Measurements from ENCODE around the gene ZDBF2. TPM values are rescaled to one million over a fixed set of nuclear protein-coding genes. Genes with fewer than 3 reads are reported as not detected.
A peak's percentile ranks its signal among the peaks of the same experiment; 100 is the strongest.

The ZDBF2 gene
- total RNA-seq, 1 donor from 2014 or later, result 5.0 TPM

- H3K36me3 ChIP-seq, result no peaks in the 10 kb centered on the region
- H3K9me3 ChIP-seq, result no peaks in the 10 kb centered on the region
- no peaks in the 10 kb centered on the region for H3K4me1 ChIP-seq
- no peak for DNase-seq (ENCODE audit: low spot score in 2 of 2)
- H3K4me3 ChIP-seq, result no peak overlapping the region
- TF ChIP-seq CTCF (IDR thresholded peaks at IDR 0.05), result no peak
- intact Hi-C loops (cut with DNase I), result no loop called here
- peaks cover 4% of the 10 kb centered on the region for H3K27me3 ChIP-seq
- no peak overlapping the region for H3K27ac ChIP-seq
These were observed 10.4 kb upstream of the ZDBF2 start for GRCh38 chr2:206263959-206264603.

- Histone ChIP-seq H3K27me3 (no peaks in the 10 kb centered on the region), H3K4me1 (no peaks in the 10 kb centered on the region), H3K27ac (no peak overlapping the region), H3K36me3 (no peaks in the 10 kb centered on the region), H3K9me3 (no peaks in the 10 kb centered on the region), H3K4me3 (no peak overlapping the region)
- no peak for DNase-seq (ENCODE audit: low spot score in 2 of 2)
- intact Hi-C loops (cut with DNase I), result no loop called here
- no peak for TF ChIP-seq CTCF (IDR thresholded peaks at IDR 0.05)
These were observed 8.0 kb upstream of the ZDBF2 start for GRCh38 chr2:206266130-206267125.

- Histone ChIP-seq H3K4me3 (no peak overlapping the region), H3K4me1 (no peaks in the 10 kb centered on the region), H3K9me3 (no peaks in the 10 kb centered on the region), H3K36me3 (no peaks in the 10 kb centered on the region), H3K27ac (no peak overlapping the region), H3K27me3 (no peaks in the 10 kb centered on the region)
- intact Hi-C loops (cut with DNase I), result no loop called here
- TF ChIP-seq CTCF (IDR thresholded peaks at IDR 0.05), result no peak
- no peak for DNase-seq (ENCODE audit: low spot score in 2 of 2)
These were observed 6.9 kb upstream of the ZDBF2 start for GRCh38 chr2:206267567-206267966.

GRCh38 chr2:206271065-206271464, 3.4 kb upstream of the ZDBF2 start:
- H3K4me1 ChIP-seq, result peaks cover 0 to 2% of the 10 kb centered on the region in 2 donors
- TF ChIP-seq CTCF (IDR thresholded peaks at IDR 0.05), result no peak
- H3K9me3 ChIP-seq, result no peaks in the 10 kb centered on the region
- no peak overlapping the region for H3K4me3 ChIP-seq
- DNase-seq (ENCODE audit: low spot score in 2 of 2), result no peak
- intact Hi-C loops (cut with DNase I), result loop anchor here (10.0 kb wide), 1 partner anchor 186 kb away; the partner anchor contains the start of gene INO80D
- H3K27ac ChIP-seq, result no peak overlapping the region
- H3K27me3 ChIP-seq, result peaks cover 6% of the 10 kb centered on the region
- H3K36me3 ChIP-seq, result no peaks in the 10 kb centered on the region

DNA sequence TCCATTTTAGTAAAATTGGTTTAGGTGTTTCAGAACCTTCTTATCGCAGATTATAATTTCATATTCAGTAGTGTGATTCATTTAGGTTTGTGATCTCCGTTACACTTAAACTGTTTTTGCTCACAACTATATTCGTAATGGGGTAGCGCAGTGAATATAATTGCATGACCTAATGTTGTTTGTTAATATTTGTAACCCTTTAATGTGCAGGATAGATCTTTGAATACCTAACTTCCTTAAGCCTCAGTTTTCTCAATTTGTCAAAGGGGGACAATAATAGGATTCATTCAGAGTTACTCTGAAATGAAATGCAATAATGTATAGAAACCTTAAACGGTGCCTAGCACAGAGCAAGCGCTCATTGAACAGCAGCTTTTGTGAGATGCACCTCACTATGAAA, 558 bp upstream of the ZDBF2 start:
- DNase-seq (ENCODE audit: low spot score in 2 of 2), result no peak
- H3K27me3 ChIP-seq, result peaks cover 6% of the 10 kb centered on the region
- H3K9me3 ChIP-seq, result no peaks in the 10 kb centered on the region
- peak overlapping the region; percentile 58 to 82 for H3K4me3 ChIP-seq
- H3K4me1 ChIP-seq, result peaks cover 0 to 5% of the 10 kb centered on the region in 2 donors
- TF ChIP-seq CTCF (IDR thresholded peaks at IDR 0.05), result no peak
- no peaks in the 10 kb centered on the region for H3K36me3 ChIP-seq
- no peak overlapping the region for H3K27ac ChIP-seq
- intact Hi-C loops (cut with DNase I), result loop anchor here (10.0 kb wide), 1 partner anchor 189 kb away; the partner anchor contains the start of gene INO80D

Data from ascending aorta (tissue), 2 donors.